ENCODE measurements around the gene CSTPP1.

Gene CSTPP1

DNA sequence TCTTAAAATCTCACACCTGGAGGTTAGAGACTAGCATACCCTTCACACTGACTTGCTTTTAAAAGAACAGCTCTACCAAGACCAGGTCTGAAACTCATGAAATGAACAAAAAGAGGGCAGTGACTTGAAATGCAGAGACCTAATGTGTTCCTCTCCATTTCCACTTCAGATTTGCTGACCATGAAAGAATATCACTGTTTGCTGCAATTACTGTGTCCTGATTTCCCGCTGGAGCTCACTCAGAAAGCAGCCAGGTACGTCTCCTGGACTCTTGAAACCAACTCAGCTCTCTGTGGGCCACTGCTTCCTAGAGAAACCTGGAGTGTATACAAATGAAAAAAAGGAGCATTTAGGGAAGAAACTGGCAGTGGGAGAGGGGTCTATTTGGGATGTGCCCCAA, 200.9 kb downstream of the CSTPP1 start:
- DNase-seq = no peak

DNA sequence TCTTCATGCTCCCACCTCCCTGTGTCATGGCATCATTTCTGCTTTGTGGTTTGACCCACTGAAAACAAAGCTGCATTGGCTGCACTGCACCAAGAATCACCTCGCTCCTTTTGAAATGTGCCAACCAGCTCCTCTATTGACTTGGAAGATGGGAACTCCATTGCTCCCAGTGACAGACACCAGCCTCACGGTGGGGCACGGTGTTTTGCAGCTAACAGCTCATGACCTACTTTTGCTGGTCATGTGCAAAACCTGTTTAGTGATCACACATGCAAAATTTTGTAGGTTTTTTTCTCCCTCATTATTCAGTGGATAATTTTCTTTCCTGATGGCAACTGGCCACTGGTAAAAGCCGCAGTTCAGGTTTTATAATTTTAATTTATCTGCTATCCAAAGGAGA, 203.3 kb downstream of the CSTPP1 start:
- no peak for DNase-seq

DNA sequence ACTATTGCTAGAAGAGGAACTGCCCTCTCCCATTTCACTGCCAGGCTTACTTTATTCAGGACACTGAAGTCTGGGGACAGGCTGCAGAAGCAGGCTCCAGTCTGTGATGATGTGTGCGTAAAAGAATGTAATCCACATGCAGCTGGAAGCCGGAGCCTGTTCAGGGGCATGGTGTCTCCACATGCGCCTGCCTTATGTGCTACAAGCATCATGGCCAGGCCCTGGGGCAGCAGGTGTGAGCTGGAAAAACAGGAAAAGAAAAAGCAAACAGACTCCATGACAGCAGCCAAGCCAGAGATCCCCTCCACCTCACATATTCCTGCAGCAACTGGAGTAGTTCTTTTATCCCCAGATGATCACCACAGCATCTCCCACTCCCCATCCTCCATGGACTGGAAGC, 206.8 kb downstream of the CSTPP1 start:
- no peak for DNase-seq

DNA sequence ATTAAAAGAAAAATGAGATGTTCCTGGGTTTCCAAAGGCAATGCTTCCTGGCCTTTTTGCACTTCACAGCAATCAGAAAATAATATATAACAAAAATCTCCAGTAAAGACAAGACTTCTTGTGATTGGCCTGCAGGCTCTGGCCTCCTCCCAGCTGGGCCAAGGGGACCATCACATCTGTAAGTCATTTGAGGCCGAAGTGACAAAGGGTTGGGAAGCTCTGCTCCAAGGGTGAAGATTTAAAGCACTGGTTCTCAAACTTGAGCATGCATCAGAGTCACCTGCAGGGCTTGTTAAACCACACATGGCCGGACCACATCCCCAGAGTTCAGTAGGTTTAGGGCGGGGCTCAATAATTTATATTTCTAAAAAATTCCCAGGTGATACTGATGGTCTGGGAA, 208.0 kb downstream of the CSTPP1 start:
- DNase-seq = no peak

DNA sequence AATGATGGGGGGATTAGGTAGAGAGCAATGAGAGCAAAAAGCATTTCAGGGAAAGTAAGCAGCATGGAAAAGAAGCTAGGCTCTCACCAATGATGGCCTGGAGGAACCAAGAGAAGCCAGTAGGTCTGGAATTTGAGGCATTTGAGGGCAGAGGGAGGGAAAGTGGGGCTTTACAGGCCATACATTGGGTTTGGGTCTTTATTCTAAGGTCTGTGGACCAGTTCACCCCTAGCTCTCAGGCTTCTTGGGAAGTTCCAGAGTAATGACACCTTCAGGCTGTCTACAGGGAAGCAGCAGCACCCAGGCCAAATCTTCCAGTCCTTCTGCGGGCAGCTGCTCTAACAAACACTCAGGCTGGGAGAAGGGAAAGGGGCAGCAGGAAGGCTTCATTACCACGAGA, 210.7 kb downstream of the CSTPP1 start:
- no peak for DNase-seq

- DNase-seq = no peak
Measured at GRCh38 chr11:47147681-47148080, 211.1 kb downstream of the CSTPP1 start.

- no peak for DNase-seq
Measured at GRCh38 chr11:47148270-47148669, 211.7 kb downstream of the CSTPP1 start.

DNA sequence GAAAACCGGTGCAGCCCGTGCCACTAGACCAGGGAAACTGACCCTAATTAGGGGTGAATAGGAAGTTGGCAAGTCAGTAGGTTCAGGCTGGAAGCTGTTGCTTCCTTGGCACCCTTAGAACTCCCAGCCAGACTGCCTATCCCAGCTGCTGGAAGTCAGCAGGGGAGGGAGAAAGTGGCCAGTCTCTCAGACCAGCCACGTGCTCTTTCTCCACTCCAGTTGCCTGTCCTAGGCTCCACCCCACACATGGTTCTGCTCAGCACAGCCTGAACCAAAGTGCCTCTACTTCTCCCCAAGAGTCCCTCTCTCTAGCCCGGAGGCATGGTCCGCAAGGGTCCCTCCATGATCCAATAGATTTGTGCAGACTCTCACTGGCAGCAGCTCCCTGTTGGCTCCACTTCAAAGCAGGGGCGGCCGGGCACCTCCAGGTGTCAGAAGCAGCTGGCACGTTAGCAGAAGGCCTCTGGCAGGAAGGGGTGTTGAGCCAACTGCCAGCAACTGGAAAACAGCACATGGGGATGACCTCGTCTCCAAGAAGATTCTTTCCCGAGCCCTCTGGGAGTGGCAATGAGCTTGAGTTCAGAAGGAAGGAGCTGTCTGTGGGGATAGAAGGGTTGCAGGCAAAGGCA, 212.5 kb downstream of the CSTPP1 start:
- peak; percentile 37 for DNase-seq

DNA sequence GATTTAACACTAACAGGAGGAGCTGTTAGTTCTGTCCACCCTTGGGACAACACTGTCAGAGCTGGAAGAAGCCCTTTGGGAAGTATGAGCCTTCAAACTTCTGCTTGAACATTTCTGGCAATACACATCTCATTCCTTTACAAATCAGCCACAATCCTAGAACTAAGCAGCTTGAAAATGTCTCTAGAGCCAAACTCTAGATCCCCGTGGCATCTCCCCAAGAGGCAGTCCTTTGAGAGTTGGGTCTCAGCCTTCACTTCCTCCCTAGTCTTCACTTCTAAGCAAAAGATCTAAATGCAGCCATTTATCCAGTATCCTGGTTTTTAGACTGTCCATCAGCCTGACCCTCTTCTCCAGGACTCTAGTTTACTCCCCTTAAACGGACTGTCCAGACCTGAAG, 213.2 kb downstream of the CSTPP1 start:
- DNase-seq = no peak

DNA sequence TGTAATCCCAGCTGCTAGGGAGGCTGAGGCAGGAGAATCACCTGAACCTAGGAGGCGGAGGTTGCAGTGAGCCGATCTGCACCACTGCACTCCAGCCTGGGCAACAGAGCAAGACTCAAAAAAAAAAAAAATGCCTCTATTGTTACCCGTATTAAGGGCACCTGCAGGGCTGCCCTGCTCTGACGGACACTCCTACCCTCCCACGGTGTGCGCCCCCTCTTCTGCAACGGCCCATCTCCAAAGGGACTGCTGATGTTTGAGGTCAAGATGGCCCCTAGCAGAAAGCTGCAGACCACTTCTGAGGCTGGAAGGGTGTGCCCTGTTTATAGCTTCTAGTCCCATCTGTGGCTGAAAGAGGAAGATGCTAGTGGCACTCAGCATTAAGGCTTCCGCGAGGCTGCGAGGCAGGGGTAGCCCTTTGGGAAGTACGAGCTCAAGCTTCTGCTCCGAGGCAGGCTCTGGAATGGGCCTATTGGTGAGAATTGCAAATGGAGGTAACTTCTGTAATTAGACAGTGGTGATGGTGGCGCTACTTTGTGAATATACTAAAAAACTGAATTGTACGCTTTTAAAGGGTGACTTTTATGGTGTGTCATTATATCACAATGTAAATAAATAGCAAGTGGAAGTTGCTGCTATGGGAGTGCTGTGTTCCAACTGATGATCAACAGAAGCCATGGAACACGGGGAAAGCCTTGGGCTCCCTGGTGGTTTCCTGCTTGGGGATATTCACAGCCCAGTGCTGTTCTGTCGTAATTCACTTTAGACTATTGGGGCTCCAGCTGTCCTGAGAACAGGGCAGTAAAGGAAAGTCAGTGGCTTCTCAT, 215.8 kb downstream of the CSTPP1 start:
- no peak for DNase-seq

DNA sequence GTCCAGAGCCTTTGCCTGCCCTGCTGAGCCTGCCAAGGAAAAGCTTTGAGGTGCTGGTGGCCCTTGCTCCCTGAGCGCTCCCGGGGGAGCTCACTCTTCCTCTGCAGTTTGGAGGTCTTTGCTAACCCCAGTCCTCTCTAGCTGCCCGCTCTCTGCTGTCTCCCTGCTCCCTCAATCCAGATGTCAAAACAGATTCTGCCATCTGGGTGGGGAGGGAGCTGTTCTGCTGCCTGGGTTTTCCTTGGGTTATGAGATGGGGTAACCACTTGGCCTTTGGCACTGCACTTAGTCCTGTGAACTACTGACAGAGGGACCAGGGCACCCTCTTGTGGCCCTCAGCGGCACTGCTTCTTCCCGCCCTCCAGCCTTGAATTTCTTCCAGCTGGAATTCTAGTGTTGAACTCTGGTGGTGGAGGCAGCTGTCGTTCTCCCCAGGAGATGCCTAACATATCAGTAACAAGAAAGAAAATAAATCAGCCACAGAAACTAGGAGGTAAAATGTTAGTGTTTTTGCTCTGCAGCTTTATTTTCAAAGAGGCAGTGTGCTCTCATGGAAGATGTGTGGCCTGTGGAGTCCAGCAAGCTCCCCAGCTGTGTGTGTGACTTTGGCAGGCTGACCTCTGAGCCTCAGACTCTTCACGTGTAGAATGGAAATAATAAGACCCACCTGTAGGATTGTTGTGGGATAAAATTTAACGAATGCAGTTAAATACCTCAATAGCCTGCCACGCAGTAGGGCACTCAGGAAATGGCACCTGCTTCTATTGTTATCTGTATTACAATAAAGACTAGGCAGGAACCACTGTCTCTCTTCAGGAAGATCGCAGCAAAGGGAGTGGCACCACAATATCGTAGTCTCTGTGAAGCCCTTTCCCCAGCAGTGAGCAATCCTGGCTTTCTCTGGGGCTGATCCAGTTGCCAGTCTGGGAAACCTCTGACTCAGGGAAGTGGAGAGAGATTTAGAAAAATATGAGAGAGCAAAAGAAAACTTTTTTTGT, 216.7 kb downstream of the CSTPP1 start:
- peak; percentile 88 for DNase-seq

DNA sequence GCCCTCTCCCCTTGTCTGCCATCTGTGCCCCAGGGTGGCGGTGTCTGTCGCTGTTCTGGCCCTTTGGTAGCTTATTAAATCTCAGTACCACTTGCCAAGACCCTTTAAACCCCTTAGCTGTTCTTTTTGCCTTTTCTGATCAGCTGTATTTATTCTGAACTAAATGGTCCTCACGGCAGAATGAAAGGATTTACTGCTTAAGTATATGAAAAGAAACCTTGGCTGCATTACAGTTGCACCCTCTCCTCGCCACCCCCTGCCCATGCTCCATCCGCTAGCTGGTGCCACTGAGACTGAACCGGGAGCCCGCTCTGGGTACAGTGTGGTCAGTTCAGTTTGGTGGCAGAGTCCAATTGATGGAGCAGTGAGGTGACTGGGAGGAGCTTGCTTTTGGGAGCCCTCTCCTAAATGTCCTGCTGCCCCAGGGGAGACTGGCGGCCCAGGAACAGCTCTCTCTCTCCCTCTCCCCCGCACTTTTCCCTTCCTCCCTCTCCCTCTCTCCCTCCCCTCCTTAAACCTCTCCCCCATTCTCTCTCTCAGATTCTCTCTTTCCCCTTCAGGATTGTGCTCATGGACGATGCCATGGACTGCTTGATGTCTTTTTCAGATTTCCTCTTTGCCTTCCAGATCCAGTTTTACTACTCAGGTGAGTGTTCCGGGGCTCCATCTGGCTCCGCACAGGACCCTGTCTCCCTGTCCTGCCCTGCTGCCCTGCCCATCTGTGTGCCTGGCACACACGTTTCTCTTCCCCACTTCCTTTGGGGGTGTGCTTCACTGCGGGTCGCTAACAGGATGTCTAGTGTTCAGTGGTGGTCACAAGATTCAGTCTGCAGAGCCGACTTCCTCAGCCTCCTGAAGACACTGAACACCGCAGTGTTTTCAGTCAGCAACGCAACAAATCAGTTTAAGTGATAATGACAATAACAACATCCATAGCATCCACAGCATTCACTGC, 218.3 kb downstream of the CSTPP1 start:
- no peak for DNase-seq

DNA sequence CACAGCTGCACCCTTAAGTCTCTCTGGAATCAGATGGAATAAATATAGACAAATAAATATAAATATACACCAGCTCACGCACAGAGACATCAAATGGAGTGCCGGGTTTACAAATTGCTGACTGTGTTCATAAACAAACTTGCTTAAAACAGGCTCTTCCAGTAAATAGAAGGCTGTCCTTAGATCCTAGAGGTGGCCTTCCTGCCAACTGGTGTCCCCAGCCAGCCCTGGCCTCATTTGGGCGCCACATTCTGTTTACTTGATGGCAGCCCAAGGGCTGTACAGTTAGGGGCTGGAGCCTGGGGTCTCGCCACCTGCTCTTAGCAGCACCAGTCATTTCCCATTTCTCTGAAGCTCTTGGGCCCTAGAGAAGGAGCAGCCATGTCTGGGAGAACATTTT, 219.3 kb downstream of the CSTPP1 start:
- no peak for DNase-seq

DNA sequence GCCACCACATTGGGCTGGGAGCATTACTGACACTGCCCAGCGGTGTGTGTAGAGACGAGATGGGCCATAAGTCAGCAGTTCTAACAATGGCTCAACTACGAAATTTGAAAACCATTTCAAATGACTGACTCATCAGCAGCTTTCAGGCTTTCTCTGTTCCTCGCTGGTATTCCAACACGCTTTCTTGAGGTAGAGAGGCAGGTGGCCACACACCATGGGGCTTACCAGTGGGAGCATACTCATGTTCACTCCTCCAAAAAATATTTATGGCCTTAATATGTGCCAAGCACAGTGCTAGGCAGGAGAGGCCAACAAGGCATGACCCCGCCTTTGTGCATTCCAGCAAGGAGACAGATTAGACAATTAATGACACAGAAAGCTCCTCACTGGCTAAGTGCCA, 219.8 kb downstream of the CSTPP1 start:
- DNase-seq = no peak

- DNase-seq = no peak
Measured at GRCh38 chr11:47156951-47157350, 220.4 kb downstream of the CSTPP1 start.

GRCh38 chr11:47157805-47158204, 221.2 kb downstream of the CSTPP1 start:
- no peak for DNase-seq

DNA sequence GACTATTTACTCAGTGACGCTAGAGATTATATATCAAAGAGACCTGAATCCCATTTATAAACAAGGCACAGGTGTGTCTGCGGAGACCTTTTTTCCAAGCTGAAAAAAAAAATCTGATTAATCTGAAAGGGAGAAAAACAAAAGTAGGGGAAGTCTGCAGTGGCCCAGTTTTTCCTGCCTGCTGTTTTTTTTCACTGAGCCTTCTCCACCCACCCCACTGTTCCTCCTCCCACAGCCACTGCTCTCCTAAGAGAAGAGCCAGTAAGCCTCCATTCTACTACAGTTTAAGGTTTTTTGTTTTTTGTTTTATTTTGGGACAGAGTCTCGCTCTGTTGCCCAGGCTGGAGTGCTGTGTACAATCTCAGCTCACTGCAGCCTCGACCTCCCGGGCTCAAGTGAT, 221.7 kb downstream of the CSTPP1 start:
- no peak for DNase-seq

DNA sequence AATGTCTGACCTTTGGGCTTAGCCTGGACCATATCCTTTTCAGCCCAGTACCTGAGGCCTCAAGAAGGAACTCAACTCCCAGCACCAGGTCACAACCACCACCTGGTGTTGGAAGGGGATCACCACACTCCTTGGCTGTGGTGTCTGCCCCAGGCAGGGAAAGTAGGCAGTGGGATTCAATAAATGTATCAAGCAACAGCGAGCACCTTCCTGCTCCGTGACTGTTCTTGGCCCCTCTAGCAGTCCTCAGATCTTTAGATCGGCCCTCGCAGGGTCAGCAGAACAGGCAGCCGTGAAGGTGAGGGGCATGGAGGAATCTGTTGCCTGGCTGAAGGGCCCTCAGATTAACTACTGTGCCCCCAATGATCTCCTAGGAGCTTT, 224.2 kb downstream of the CSTPP1 start:
- DNase-seq = no peak

GRCh38 chr11:47161134-47161854, 224.7 kb downstream of the CSTPP1 start:
- DNase-seq = peak; percentile 61

GRCh38 chr11:47161890-47162289, 225.3 kb downstream of the CSTPP1 start:
- DNase-seq = no peak

GRCh38 chr11:47162426-47162825, 225.9 kb downstream of the CSTPP1 start:
- DNase-seq = no peak

GRCh38 chr11:47163193-47163592, 226.6 kb downstream of the CSTPP1 start:
- DNase-seq = no peak

Measured in midbrain (tissue), 1 donor.